ENCODE data around the gene MAPKAPK3. TPM values are rescaled to one million over a fixed set of nuclear protein-coding genes. Genes with fewer than 3 reads are reported as not detected.

MAPKAPK3 gene
- total RNA-seq, 4 donors from 2014 or later, result 20.8 to 31.3 (median 27.2) TPM

DNA sequence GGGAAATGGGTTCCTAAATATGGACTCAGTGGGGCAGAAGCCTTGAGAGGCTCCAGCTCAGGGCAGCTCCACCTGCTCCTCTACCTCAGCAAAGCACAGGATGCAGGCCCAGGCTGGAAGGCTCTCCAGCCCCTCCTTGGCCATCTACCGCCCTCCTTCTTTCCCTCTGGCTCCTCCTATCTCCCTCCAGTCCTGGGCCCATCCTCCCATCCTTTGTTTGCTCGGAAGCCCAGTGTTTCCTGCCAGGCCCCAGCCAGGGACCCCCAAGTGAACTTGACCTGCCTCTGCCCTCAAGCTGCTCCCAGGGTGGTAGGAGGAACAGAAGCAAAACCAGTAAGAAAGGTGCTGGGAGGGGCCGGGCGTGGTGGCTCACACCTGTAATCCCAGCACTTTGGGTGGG, 20.1 kb downstream of the MAPKAPK3 start:
- intact Hi-C loops (cut with DNase I), result no loop called here
- Histone ChIP-seq H3K9me3 (no peaks in the 10 kb centered on the region), H3K36me3 (peaks cover 7 to 25% (median 16%) of the 10 kb centered on the region in 4 donors), H3K4me3 (no peak overlapping the region), H3K27ac (replicated peaks in 1 of 4) (no peak overlapping the region), H3K4me1 (peaks cover 0 to 37% (median 19%) of the 10 kb centered on the region in 4 donors), H3K27me3 (no peaks in the 10 kb centered on the region)
- DNase-seq (ENCODE audit: extremely low spot score), result no peak
- no peak for TF ChIP-seq POLR2A (IDR thresholded peaks at IDR 0.05; ENCODE audit: low read depth)
- TF ChIP-seq, protein P1, sequence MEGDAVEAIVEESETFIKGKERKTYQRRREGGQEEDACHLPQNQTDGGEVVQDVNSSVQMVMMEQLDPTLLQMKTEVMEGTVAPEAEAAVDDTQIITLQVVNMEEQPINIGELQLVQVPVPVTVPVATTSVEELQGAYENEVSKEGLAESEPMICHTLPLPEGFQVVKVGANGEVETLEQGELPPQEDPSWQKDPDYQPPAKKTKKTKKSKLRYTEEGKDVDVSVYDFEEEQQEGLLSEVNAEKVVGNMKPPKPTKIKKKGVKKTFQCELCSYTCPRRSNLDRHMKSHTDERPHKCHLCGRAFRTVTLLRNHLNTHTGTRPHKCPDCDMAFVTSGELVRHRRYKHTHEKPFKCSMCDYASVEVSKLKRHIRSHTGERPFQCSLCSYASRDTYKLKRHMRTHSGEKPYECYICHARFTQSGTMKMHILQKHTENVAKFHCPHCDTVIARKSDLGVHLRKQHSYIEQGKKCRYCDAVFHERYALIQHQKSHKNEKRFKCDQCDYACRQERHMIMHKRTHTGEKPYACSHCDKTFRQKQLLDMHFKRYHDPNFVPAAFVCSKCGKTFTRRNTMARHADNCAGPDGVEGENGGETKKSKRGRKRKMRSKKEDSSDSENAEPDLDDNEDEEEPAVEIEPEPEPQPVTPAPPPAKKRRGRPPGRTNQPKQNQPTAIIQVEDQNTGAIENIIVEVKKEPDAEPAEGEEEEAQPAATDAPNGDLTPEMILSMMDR (IDR thresholded peaks at IDR 0.05), result no peak
- no peak for TF ChIP-seq EP300 (IDR thresholded peaks at IDR 0.05)
- no peak for TF ChIP-seq POLR2AphosphoS5 (IDR thresholded peaks at IDR 0.05)
- 94% methylated on average over 4 of the region's 4 CpGs for whole genome bisulfite sequencing

DNA sequence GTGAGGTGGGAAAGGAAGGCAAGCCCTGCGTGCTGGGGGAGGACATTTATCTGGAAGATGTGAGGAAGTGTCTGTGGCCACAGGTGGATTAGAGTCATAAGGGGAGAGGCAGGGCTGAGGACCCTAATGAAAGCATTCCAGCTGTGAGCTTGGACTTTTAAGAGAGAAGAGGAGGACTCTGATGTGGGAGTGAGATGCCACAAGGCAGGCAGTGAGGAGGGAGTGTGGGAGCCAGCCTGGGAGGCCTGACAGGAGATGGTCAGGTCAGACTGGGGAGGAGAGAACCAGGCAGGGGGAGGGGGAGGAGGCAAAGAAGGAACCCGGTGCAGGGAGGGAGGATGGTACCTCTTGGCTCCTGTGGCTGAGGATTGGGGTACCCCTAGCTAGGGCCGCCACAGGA, 21.0 kb downstream of the MAPKAPK3 start:
- no peak overlapping the region for H3K27ac ChIP-seq (replicated peaks in 1 of 4)

DNA sequence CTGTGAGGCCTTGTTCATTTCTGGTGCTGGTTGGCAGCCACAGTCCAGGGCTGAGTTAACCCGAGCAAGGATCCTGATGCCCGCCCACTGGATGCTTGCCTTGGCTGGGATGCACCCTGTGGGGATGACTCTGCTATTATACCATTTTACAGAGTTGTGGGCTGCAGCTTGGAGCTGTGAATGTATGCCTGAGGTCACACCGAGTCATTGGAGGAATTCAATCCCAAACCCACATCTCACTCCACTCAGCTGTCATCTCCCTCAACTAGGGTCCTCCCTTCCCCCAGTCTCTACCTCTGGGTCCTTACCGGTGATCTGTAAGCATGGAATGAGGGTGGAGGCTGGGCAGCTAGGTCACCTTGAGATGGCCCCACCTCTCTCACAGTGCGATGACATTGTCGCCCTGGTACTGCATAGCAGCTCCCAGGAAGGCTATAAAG, 22.1 kb downstream of the MAPKAPK3 start:
- Histone ChIP-seq H3K9me3 (no peaks in the 10 kb centered on the region), H3K27me3 (no peaks in the 10 kb centered on the region), H3K27ac (replicated peaks in 1 of 4) (no peak overlapping the region), H3K4me3 (no peak overlapping the region), H3K4me1 (peaks cover under 1 to 37% (median 12%) of the 10 kb centered on the region in 4 donors), H3K36me3 (peaks cover 7 to 46% (median 34%) of the 10 kb centered on the region in 4 donors)
- no peak for DNase-seq (ENCODE audit: extremely low spot score)
- 80% methylated on average over 3 of the region's 6 CpGs for WGBS
- intact Hi-C loops (cut with DNase I), result no loop called here
- TF ChIP-seq, protein P1 (IDR thresholded peaks at IDR 0.05), result no peak
- TF ChIP-seq EP300 (IDR thresholded peaks at IDR 0.05) (no peak), POLR2AphosphoS5 (IDR thresholded peaks at IDR 0.05) (no peak), POLR2A (IDR thresholded peaks at IDR 0.05; ENCODE audit: low read depth) (no peak)

More for the DNA sequence above, 21.0 kb downstream of the MAPKAPK3 start:
- Histone ChIP-seq H3K4me1 (peaks cover 0 to 30% (median 15%) of the 10 kb centered on the region in 4 donors), H3K36me3 (peaks cover 7 to 35% (median 24%) of the 10 kb centered on the region in 4 donors), H3K9me3 (no peaks in the 10 kb centered on the region), H3K27me3 (no peaks in the 10 kb centered on the region), H3K4me3 (no peak overlapping the region)
- TF ChIP-seq POLR2AphosphoS5 (IDR thresholded peaks at IDR 0.05), result no peak
- TF ChIP-seq EP300 (IDR thresholded peaks at IDR 0.05), result no peak
- TF ChIP-seq POLR2A (IDR thresholded peaks at IDR 0.05; ENCODE audit: low read depth), result no peak
- TF ChIP-seq, protein P1 (IDR thresholded peaks at IDR 0.05), result no peak
- intact Hi-C loops (cut with DNase I), result no loop called here
- 67% methylated on average over 3 of the region's 3 CpGs for WGBS
- DNase-seq (ENCODE audit: extremely low spot score), result no peak

DNA sequence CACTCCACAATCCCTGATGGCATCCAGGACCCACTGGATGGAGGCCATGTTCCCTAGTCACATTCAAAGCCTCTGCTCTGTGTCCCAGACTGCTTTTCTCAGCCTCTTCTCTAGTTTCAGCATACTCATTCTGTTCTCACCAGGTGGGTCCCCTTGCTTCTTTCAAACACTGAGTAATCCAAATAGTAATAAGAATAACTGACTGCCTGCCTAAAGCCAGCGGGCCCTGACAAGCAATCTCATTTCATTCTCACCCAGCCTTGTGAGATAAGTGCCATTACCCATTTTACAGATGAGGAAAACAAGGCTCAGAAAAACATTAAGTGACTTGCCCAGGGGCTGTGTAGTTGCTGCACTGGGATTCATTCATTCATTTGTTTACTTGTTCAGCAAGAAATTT, 25.4 kb downstream of the MAPKAPK3 start:
- intact Hi-C loops (cut with DNase I), result no loop called here
- H3K36me3 ChIP-seq, result peaks cover 28 to 79% (median 61%) of the 10 kb centered on the region in 4 donors
- peaks cover 4 to 43% (median 11%) of the 10 kb centered on the region in 4 donors for H3K4me1 ChIP-seq
- H3K4me3 ChIP-seq, result no peak overlapping the region
- H3K27me3 ChIP-seq, result no peaks in the 10 kb centered on the region
- 100% methylated on average over 1 of the region's 1 CpG for WGBS
- DNase-seq (ENCODE audit: extremely low spot score), result no peak
- H3K27ac ChIP-seq (replicated peaks in 1 of 4), result no peak overlapping the region
- TF ChIP-seq POLR2AphosphoS5 (IDR thresholded peaks at IDR 0.05) (no peak), EP300 (IDR thresholded peaks at IDR 0.05) (no peak), POLR2A (IDR thresholded peaks at IDR 0.05; ENCODE audit: low read depth) (no peak)
- TF ChIP-seq, protein P1 (IDR thresholded peaks at IDR 0.05), result no peak
- no peaks in the 10 kb centered on the region for H3K9me3 ChIP-seq

DNA sequence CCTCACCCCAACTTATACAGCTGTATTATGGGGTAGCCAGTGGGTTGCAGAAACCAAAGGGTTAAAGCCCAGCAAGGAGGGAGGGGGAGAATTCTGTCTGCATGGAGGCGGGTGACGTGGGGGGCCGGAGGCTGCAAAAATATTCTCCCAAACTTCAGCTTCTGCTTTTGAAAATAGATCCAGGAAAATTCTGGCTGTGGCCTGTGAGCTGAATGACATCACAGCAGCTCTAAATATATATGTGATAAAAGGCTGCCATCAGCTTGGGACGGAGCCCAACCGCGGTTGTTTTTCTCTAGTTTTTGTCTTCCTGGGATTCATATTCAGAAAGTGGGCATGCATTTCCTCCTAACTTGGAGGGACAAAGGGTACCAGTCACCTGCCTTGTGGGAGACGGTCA, 27.6 kb downstream of the MAPKAPK3 start:
- H3K27ac ChIP-seq (replicated peaks in 1 of 4), result no peak overlapping the region
- peaks cover 28 to 95% (median 72%) of the 10 kb centered on the region in 4 donors for H3K36me3 ChIP-seq

More for the DNA sequence above, 27.6 kb downstream of the MAPKAPK3 start:
- intact Hi-C loops (cut with DNase I), result no loop called here
- no peak for TF ChIP-seq POLR2AphosphoS5 (IDR thresholded peaks at IDR 0.05)
- TF ChIP-seq, protein P1 (IDR thresholded peaks at IDR 0.05), result no peak
- TF ChIP-seq POLR2A (IDR thresholded peaks at IDR 0.05; ENCODE audit: low read depth), result no peak
- TF ChIP-seq EP300 (IDR thresholded peaks at IDR 0.05), result no peak
- H3K4me1 ChIP-seq, result peaks cover 15 to 45% (median 21%) of the 10 kb centered on the region in 4 donors
- no peak overlapping the region for H3K4me3 ChIP-seq
- no peaks in the 10 kb centered on the region for H3K27me3 ChIP-seq
- H3K9me3 ChIP-seq, result no peaks in the 10 kb centered on the region
- 42% methylated on average over 7 of the region's 7 CpGs for WGBS
- no peak for DNase-seq (ENCODE audit: extremely low spot score)

Measured in esophagus muscularis mucosa (tissue), 4 donors.